GM19025 (cell line): ENCODE data around the gene RNASEH2C.
"Not testable (repeated sequence)": the region's sequence is repeated elsewhere in the genome, so short reads cannot be mapped to it uniquely, and the experiment has no call there.

Source experiments
- ATAC-seq: cut with Tn5 transposase; IDR thresholded peaks from one replicate; pipeline ENCODE4 v1.9.1; 2021; ENCODE audit warnings: mild to moderate bottlenecking, low read depth, moderate library complexity; ENCODE audit not compliant: unreplicated experiment

The RNASEH2C gene

DNA sequence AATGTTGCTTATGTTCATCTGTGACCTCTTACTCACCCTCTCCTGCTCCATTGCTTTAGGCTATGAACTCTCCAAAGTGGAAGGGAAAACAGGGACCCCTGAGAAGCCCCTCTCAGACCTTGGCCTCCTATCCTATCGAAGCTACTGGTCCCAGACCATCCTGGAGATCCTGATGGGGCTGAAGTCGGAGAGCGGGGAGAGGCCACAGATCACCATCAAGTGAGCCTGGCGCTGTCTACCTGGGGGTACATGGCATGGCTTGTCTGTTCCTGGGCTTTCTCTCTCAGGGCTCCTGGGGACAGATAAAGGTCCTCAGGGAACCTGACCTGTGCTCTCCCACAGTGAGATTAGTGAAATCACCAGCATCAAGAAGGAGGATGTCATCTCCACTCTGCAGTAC, 2.1 kb downstream of the RNASEH2C start:
- no peak for ATAC-seq

DNA sequence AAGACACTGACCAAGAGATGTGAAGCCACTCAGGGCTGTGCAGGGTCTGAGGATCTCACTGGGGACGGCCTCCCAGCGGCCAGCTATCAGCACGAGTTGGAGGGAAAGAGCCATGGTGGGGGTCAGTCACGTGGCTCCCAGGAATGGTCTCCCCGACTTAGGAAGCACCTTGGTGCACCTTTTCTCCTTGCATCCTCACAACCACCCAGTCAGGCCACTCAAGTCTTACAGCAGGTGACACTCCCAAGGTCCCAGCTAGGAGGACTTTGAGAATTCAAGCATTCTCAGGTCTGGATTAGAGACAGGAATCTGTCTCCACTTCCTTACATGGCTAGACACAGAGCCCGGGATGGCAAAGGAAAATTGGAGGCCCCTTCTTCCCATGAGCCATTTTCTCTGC, 2.7 kb downstream of the RNASEH2C start:
- no peak for ATAC-seq

DNA sequence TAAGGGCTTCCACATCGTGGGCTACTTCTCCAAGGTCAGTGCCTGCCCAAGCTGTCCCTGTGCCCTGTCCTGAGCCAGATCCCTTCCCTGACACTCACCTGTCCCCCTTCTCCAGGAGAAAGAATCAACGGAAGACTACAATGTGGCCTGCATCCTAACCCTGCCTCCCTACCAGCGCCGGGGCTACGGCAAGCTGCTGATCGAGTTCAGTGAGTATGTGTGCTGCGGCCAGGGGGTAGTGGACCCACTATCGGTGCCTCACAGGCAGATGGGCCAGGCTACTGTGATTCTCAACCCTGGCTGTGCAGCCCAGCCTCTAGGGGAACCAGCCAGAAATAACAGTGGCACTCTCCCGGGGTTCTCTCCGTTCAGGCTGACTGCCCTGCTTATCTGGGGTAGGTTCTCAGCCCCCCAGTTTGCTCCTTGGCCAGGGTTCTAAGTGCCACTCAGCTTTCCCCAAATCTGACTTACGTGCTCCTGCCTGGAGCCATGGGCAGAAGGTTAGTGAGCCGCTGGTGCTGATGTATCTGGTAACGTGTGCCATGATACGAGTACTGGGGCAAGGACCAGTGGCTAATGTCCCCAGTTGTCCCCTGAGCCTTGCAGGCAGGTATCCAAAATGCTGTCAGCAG, 3.7 kb downstream of the RNASEH2C start:
- no peak for ATAC-seq

DNA sequence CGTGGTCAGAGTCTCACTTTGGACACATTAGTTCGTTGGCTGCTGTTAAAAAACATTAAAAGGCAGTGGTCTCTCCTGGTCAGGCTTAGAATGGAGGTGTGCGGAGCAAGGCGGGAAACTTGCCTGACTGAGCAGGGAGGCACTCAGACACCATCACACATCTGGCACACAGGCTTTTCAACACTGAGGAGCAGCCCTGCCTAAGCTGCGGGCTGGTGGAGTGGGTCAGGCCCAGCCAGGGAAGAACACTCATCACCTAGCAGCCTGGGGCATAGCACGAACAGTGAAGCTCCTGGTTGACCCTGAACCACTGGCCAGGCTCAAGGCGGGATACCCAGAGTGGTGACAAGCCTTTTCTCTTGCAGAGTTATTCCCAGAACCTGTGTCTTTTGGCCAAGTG, 4.3 kb downstream of the RNASEH2C start:
- ATAC-seq: no peak

- no peak for ATAC-seq
Observed at GRCh38 chr11:65714433-65714832, 6.2 kb downstream of the RNASEH2C start.

DNA sequence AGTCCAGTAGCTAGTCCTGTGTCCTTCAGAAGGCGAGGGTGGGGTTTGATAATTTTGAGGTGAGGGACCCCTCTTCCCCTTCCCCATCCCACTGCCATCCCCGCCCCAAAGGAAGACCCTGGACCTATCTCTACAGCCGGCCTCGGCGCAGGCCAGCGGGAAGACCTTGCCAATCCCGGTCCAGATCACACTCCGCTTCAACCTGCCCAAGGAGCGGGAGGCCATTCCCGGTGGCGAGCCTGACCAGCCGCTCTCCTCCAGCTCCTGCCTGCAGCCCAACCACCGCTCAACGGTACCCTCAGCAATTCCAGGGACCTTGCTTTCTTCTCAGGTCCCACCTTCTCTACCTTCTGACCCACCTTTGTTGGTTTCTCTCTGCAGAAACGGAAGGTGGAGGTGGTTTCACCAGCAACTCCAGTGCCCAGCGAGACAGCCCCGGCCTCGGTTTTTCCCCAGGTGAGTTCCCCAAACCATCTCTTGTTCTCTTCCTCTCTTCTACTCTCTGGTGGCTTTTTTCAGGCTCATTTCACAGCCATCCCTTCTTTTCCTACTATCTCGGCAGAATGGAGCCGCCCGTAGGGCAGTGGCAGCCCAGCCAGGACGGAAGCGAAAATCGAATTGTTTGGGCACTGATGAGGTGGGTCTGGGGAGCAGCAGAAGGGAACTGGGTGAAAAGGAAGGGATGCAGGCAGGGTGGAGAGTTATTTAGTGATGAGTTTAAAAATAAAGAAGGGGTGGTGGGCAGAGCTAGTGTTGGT, 7.2 kb downstream of the RNASEH2C start:
- ATAC-seq: no peak

GRCh38 chr11:65712633-65713076, 7.9 kb downstream of the RNASEH2C start:
- ATAC-seq: peak; percentile 27

DNA sequence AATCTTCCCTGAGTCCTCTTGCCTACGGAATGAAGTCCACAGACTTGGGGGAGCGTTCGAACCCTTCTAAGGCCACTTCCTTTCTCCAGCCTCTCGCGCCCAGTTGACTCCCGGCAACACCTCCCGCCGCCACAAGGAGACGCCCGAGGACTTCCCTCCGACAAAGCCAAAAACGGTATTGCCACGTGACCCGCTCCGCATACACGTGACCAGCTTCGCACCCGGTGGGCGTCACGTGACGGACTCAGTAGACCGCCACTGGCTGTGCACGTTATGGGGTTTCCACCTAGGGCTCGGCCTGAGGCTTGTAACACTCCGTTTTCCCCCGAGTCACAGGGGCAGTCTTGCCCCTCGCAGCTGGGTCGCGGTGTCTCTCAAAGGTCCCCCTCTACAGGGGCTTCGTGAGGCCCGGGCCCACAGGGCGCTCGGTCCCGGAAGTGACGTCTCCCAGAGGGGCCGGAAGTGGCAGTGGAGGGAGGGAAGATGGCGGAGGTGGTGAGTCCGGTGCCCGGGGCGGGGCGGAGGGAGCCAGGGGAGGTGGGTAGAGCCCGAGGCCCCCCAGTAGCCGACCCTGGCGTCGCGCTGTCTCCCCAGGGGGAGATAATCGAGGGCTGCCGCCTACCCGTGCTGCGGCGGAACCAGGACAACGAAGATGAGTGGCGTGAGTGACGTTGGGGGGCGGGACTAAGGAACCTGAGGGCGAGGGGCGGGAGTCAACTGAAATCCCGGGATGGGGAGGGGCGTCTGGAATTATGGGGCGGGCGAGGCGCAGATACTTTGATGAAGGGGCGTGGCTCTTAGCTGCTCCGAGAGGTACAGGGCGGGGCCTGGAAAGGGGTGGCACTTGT, 8.6 kb downstream of the RNASEH2C start, which contains the start of gene KAT5:
Gene KAT5 (plus strand): TSS at position 468 of the 848 bp plus-strand sequence. CDS start 16 bp downstream, at position 484.
- ATAC-seq: peak; percentile 81

DNA sequence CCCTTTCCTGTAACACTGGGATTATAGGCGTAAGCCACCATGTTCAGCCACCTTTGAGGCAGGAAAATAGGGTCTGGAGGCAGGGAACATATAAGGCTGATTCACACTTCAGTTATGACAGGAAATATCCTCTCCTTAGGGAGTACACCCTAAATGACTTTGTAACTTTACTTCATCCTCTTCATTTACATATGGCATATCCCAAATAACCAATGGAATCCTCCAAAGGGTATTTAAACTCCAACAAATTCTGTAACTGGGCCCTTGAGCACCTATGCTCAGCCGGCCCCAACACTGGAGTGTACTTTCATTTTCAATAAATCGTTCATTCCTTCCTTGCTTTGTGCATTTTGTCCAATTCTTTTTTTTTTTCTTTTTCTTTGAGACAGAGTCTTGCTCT, 10.2 kb downstream of the RNASEH2C start:
- no peak for ATAC-seq

- ATAC-seq: no peak
Observed at GRCh38 chr11:65709661-65710060, 10.9 kb downstream of the RNASEH2C start.

DNA sequence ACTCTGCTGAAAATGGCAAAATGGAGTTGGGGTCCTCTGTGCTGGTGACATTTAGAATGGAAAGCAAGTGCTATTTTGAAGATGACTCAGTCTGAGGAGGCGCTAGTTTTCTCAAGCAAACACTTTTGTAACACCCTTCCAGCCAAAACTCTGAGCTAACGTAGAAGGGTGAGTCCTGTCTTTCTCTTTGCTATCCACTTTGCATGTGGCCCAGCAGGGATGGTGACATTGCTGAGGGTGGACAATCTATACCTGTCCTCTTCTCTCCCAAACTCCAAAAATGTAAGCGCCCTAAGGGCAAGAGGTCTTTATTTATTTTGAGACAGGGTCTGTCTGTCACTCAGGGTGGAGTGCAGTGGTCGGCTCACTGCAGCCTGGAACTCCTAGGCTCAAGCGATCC, 12.1 kb downstream of the RNASEH2C start:
- ATAC-seq: no peak

DNA sequence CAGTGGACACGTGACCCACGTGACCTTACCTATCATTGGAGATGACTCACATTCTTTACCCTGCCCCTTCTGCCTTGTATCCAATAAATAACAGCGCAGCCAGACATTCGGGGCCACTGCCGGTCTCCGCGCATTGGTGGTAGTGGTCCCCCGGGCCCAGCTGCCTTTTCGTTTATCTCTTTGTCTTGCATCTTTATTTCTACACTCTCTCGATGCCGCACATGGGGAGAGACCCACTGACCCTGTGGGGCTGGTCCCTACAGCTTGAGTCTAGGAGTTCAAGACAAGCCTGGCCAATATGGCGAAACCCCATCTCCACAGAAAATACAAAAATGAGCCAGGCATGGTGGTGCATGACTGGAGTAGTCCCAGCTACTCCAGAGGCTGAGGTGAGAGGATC, 13.6 kb downstream of the RNASEH2C start:
- ATAC-seq: not testable (repeated sequence)

DNA sequence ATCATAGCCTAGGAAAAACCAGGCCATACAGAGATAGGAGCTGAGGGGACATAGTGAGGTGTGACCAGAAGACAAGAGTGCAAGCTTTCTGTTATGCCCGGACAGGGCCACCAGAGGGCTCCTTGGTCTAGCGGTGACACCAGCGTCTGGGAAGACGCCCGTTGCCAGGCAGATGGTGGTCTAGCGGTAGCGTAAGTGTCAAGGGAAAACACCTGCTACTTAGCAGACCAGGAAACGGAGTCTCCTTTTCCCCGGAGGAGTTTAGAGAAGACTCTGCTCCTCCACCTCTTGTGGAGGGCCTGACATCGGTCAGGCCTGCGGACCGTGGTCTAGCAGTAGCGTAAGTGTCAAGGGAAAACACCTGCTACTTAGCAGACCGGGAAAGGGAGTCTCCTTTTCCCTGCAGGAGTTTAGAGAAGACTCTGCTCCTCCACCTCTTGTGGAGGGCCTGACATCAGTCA, 14.3 kb downstream of the RNASEH2C start:
- not testable (repeated sequence) for ATAC-seq

- no peak for ATAC-seq
Observed at GRCh38 chr11:65703846-65704245, 16.8 kb downstream of the RNASEH2C start.

- ATAC-seq: no peak
Observed at GRCh38 chr11:65701686-65702085, 18.9 kb downstream of the RNASEH2C start.

DNA sequence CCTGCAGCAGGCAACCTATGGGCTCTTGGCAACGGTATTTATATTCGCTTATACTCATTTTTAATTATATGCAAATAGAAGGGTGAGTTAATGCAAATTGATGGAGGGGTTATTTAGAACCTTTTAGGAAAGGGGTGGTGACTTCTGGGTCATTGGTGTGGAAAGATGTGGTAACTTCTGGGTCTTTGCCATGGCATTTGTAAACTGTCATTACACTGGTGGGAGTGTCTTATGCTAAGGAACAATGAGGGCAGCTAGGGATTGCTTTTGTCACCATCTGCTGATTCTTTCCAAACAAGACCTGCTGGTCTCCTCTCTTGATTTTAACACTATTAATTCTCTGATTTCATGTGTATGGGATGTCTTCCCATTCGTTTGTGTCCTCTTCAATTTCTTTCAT, 20.2 kb downstream of the RNASEH2C start:
- ATAC-seq: no peak

DNA sequence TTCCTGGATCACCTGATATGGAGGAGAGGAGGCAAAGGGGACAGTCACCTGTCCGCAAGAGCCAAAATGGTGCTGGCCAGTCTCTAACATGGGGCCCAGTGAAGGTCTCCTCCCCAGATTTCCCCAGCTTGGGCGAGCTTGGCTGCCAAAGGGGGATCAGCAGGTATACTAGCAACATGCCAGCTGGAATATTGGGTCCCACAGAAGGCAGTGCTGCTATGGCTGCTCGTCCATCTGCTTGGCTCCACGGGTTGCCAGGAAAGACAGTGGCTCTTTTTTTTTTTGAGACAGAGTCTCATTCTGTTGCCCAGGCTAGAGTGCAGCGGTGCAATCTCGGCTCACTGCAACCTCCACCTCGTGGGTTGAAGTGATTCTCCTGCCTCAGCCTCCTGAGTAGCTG, 21.3 kb downstream of the RNASEH2C start:
- ATAC-seq: no peak

DNA sequence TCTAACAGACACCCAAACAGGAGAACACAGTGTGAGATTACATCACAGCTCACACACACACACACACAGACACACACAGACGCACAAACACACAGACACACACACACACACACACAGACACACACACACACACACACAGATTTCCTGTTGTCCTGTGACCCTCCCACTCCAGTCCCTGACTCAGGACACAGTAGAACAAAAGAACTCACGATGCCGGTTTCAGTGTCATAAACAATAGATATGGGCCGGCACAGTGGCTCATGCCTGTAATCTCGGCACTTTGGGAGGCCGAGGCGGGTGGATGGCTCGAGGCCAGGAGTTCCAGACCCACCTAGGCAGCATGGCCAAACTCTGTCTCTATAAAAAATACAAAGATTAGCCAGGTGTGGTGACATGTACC, 22.4 kb downstream of the RNASEH2C start:
- no peak for ATAC-seq

DNA sequence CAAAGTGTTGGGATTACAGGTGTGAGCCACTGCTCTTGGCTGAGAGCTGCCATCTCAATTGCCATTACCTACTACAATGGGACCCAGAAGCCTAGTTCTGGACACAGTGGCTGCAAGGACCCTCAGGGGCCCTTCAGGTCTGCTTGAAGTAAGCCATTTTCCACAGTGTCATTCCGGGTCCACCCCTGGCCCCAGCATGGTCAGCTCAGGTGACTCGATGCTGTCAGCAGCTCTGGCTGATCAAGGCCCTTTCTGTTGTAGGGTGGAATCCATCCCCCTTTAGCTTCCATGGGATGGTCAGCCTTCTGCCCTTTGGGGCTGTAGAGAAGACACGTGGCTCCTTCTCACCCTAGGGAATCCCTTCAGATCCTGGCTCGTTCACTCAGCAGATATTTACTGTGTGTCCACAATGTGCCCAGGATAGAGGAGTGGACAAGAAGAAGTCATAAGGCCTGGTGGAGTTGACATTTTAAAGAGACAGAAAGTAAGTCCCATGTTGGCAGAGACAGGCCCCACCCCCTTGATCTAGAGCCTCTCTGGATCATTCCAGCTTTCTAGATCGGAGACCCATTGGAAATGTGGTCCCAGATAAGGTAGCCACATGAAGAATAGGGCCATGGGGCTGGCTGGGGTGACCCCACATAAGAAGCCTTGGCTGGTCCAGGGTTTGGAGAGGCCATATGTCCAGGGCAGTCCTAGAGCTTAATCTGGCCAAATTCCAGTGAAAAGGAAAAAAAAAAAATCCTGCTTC, 23.6 kb downstream of the RNASEH2C start:
- no peak for ATAC-seq
